ENCODE results near the gene RAD23A. TPM values are rescaled to one million over a fixed set of nuclear protein-coding genes. Genes with fewer than 3 reads are reported as not detected.
"Not testable (repeated sequence)": the region's sequence is repeated elsewhere in the genome, so short reads cannot be mapped to it uniquely, and the experiment has no call there.

Gene RAD23A
- total RNA-seq = 77.8 TPM

DNA sequence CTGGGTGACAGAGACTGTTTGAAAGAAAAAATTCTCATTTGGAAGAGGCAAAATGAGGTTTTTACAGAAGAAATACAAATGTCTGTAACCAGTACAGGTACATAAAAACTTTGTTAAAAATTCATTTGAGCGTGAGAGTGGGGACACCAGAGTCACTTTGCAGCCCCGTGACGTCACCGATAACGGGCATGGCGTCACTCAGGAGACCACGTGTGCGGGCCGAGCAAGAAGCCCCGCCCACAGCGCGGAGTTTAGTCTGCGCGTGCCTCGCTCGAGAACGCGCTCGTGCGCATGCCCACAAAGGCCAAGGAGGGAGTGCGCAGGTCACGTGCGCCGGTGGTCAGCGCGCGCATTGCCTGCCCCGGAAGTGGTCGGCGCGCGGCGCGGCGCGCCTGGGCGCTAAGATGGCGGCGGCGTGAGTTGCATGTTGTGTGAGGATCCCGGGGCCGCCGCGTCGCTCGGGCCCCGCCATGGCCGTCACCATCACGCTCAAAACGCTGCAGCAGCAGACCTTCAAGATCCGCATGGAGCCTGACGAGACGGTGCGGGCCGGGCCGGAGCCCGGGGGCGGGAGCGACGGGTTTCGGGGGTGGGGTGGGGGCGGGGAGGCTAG lies at the start of gene RAD23A:
RAD23A (plus strand) TSS at position 384 of the 613 bp plus-strand sequence; CDS start at position 471, 87 bp downstream.
- peak; percentile 100 for DNase-seq

DNA sequence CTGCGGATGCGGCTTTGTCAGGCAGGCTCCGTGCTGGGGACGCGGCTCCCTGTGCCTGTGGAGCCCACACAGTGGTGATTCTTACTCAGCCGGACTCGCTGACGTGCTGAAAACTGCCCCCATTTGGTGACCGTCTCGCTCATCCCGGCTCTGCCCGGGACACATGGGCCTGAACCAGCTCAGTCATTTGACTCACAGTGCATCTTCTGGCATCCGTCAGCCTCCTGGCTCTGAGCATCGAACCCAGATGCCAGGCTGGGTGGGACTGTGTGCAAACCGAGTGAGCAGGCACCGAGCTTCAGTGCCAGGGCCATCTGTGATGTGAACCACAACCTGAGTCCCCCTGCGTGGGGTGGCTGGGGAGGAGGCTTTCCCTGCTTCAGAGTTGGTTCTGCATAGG lies 49.2 kb upstream of the RAD23A start:
- no peak for DNase-seq

GRCh38 chr19:12899891-12900518 lies 45.7 kb upstream of the RAD23A start:
- DNase-seq = no peak

DNA sequence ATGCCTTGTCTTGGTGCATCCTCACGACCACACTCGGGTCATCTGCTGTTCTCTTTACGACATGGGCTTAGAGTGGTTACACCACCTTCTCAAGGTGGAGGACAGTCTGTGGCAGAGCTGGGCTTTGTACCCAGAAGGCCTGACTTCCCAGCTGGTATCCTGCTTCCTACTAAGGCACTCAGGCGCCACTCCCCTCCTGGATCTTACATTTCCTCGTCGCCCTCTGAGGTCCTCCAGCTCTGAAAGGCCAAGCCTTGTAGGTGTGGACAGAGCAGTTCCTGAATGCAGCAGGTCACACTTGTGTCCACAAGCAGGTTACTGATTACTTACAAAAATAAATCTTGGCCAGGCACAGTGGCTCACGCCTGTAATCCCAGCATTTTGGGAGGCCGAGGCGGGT lies 38.5 kb upstream of the RAD23A start:
- no peak for DNase-seq

DNA sequence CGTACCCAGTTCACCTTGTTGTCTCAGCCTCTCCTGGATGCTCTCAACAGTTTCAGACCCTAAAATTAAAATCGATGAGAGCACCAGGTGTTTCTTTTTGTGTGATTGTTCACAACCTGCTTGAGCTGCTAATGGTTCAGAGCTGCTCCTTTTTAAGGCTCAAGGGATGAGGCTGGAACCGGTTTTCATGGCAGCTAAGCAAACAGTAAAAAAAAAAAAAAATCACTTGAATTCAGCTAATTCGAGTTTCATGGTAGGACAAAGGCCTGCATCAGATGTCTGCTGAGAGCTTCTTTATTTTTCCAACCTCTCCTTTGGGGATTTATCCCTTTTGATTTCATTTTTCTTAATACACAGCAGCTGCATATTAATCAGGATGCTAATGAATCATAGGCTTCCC lies 33.1 kb upstream of the RAD23A start:
- DNase-seq = no peak

DNA sequence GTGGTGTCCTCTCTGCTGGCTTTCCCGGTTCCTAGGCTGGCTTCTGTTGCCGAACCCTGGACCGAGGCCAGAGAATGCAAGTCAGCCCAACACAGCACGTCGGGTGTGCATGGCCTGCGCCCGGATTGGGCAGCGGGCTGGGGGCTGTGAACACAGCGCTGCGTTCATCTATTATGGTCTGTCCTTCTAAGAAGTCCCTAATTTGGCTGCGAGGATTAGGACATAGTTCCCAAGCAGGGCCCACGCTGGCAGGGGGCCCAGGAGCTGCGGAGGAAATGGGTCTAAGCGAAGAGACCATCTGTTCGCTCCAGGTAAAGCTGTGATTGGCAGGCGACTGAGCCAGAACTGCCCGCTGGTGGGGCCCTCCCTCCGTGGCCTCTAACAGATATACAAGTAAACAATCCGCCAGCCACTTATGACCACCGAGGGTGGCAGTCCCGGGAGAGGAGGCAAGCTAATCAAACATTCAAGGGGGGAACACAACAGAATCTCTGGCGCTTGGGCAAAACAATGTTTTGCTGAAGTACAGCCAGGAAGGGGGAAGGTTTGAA lies 32.6 kb upstream of the RAD23A start:
- peak; percentile 97 for DNase-seq

- peak; percentile 69 for DNase-seq
Observed at GRCh38 chr19:12913851-12914690, 31.6 kb upstream of the RAD23A start.

- DNase-seq = not testable (repeated sequence)
Observed at GRCh38 chr19:12915860-12916259, 29.8 kb upstream of the RAD23A start.

- no peak for DNase-seq
Observed at GRCh38 chr19:12918253-12918652, 27.4 kb upstream of the RAD23A start.

- DNase-seq = no peak
Observed at GRCh38 chr19:12921047-12921446, 24.6 kb upstream of the RAD23A start.

GRCh38 chr19:12922959-12923358 lies 22.7 kb upstream of the RAD23A start:
- DNase-seq = no peak

- DNase-seq = no peak
Observed at GRCh38 chr19:12924621-12925310, 20.9 kb upstream of the RAD23A start.

- no peak for DNase-seq
Observed at GRCh38 chr19:12930002-12930645, 15.5 kb upstream of the RAD23A start.

GRCh38 chr19:12932392-12933286 lies 13.0 kb upstream of the RAD23A start:
- DNase-seq = no peak

GRCh38 chr19:12933287-12934072 lies 12.2 kb upstream of the RAD23A start, which contains the start of gene FARSA:
TSS of gene FARSA (minus strand) at chr19:12933711. CDS start at chr19:12933696, 15 bp downstream.
- DNase-seq = peak; percentile 96

DNA sequence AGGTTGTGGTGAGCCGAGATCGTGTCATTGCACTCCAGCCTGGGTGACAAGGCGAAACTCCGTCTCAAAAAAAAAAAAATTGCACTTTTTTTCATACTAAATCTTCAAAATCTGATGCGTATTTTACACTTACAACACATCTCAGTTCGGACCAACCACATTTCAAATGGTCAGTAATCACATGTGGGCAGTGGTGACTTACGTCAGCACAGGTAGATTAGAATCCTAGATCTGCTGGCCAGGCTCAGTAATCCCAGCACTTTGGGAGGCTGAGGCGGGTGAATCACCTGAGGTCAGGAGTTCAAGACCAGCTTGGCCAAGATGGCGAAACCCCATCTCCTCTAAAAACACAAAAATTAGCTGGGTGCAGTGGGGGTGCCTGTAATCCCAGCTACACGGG lies 10.6 kb upstream of the RAD23A start:
- DNase-seq = no peak

GRCh38 chr19:12936582-12936981 lies 9.1 kb upstream of the RAD23A start:
- DNase-seq = no peak

- no peak for DNase-seq
Observed at GRCh38 chr19:12937093-12937926, 8.4 kb upstream of the RAD23A start.
